ENCODE measurements around the gene KCNK3.

The KCNK3 gene

GRCh38 chr2:26715528-26716270 lies 23.2 kb downstream of the KCNK3 start:
- DNase-seq, result no peak

- DNase-seq, result no peak
Observed at GRCh38 chr2:26716340-26716739, 23.8 kb downstream of the KCNK3 start.

- DNase-seq, result no peak
Observed at GRCh38 chr2:26716769-26717168, 24.2 kb downstream of the KCNK3 start.

- no peak for DNase-seq
Observed at GRCh38 chr2:26717362-26717761, 24.8 kb downstream of the KCNK3 start.

- no peak for DNase-seq
Observed at GRCh38 chr2:26718949-26719686, 26.6 kb downstream of the KCNK3 start.

GRCh38 chr2:26720322-26721114 lies 28.0 kb downstream of the KCNK3 start:
- no peak for DNase-seq

- no peak for DNase-seq
Observed at GRCh38 chr2:26721115-26722032, 28.9 kb downstream of the KCNK3 start.

GRCh38 chr2:26722328-26722727 lies 29.8 kb downstream of the KCNK3 start:
- DNase-seq, result no peak

- no peak for DNase-seq
Observed at GRCh38 chr2:26722911-26723310, 30.4 kb downstream of the KCNK3 start.

GRCh38 chr2:26723475-26723874 lies 31.0 kb downstream of the KCNK3 start:
- no peak for DNase-seq

GRCh38 chr2:26723991-26724750 lies 31.6 kb downstream of the KCNK3 start:
- no peak for DNase-seq

- DNase-seq, result no peak
Observed at GRCh38 chr2:26724784-26725520, 32.4 kb downstream of the KCNK3 start.

GRCh38 chr2:26725521-26725820 lies 32.9 kb downstream of the KCNK3 start:
- DNase-seq, result no peak

- no peak for DNase-seq
Observed at GRCh38 chr2:26726228-26726627, 33.7 kb downstream of the KCNK3 start.

GRCh38 chr2:26727641-26728561 lies 35.4 kb downstream of the KCNK3 start:
- DNase-seq, result no peak

- DNase-seq, result no peak
Observed at GRCh38 chr2:26729311-26729710, 36.8 kb downstream of the KCNK3 start.

GRCh38 chr2:26730549-26731344 lies 38.2 kb downstream of the KCNK3 start:
- DNase-seq, result no peak

- no peak for DNase-seq
Observed at GRCh38 chr2:26731714-26732113, 39.2 kb downstream of the KCNK3 start.

GRCh38 chr2:26732446-26732845 lies 39.9 kb downstream of the KCNK3 start:
- DNase-seq, result no peak
